ENCODE results near the gene TENM3. TPM values are rescaled to one million over a fixed set of nuclear protein-coding genes. Genes with fewer than 3 reads are reported as not detected.

Gene TENM3
- total and polyA plus RNA-seq, 12 donors: 2.6 to 54.4 (median 42.8) TPM

DNA sequence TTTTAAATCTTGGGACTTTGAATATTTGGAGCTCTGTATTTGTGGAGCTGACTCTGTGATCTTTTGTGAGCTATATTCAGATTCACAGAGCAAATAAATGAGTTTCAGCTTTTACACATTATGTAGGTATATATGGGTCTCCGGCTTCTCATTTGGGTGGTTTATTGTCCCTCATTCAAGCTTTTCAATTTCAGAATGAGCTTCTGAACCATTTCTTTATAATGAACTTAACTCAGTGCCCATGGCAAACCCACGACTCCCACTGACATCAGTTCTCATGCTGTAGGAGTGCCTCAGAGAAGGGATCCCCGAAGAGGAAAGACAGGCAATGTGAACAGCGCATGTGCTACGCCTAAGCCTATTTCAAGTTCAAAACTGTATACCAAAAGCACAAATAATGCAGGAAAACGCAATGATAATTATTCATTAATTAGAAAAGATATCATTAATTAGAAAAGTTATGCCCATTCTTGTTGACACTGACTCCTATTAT is 517.4 kb downstream of the TENM3 start:
- no peak for DNase-seq
- Histone ChIP-seq H3K9me3 (replicated peaks in 1 of 3) (no peaks in the 10 kb centered on the region), H3K27me3 (no peaks in the 10 kb centered on the region), H3K4me1 (replicated peaks in 1 of 2) (no peaks in the 10 kb centered on the region), H3K27ac (no peak overlapping the region), H3K36me3 (replicated peaks in 1 of 2) (no peaks in the 10 kb centered on the region), H3K4me3 (no peak overlapping the region)
- intact Hi-C loops (cut with DNase I): no loop called here
- 88 to 93% (median 90%) methylated on average over 6 of the region's 6 CpGs for WGBS, 4 donors
- no peak for TF ChIP-seq POLR2A (IDR thresholded peaks at IDR 0.05)
- TF ChIP-seq, protein P1, sequence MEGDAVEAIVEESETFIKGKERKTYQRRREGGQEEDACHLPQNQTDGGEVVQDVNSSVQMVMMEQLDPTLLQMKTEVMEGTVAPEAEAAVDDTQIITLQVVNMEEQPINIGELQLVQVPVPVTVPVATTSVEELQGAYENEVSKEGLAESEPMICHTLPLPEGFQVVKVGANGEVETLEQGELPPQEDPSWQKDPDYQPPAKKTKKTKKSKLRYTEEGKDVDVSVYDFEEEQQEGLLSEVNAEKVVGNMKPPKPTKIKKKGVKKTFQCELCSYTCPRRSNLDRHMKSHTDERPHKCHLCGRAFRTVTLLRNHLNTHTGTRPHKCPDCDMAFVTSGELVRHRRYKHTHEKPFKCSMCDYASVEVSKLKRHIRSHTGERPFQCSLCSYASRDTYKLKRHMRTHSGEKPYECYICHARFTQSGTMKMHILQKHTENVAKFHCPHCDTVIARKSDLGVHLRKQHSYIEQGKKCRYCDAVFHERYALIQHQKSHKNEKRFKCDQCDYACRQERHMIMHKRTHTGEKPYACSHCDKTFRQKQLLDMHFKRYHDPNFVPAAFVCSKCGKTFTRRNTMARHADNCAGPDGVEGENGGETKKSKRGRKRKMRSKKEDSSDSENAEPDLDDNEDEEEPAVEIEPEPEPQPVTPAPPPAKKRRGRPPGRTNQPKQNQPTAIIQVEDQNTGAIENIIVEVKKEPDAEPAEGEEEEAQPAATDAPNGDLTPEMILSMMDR (IDR thresholded peaks at IDR 0.05): no peak

DNA sequence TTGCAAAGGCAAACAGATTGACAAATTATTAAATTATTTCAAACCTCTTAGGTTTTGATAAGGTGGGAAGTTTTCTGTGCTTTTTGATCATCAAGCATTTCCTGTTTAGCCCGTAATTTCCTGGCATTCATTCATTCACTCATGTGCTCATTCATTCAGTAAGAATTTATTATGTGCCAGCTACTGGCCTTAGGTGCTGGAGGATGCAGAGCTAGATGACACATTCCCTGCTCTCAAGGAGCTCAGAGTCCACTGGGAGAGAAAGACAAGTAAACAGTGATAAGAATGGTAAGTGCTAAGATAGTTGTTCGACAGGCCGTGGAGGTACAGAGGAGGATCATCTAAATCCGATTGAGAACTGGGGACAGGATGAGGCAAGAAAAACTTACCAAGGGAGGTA is 520.9 kb downstream of the TENM3 start:
- intact Hi-C loops (cut with DNase I): no loop called here
- Histone ChIP-seq H3K27me3 (no peaks in the 10 kb centered on the region), H3K4me1 (replicated peaks in 1 of 2) (no peaks in the 10 kb centered on the region), H3K27ac (no peak overlapping the region), H3K9me3 (replicated peaks in 1 of 3) (no peaks in the 10 kb centered on the region), H3K4me3 (no peak overlapping the region), H3K36me3 (replicated peaks in 1 of 2) (no peaks in the 10 kb centered on the region)
- TF ChIP-seq POLR2A (IDR thresholded peaks at IDR 0.05): no peak
- TF ChIP-seq, protein P1 (IDR thresholded peaks at IDR 0.05): no peak
- WGBS, 4 donors: 80 to 93% (median 89%) methylated on average over 4 of the region's 4 CpGs
- DNase-seq: no peak

DNA sequence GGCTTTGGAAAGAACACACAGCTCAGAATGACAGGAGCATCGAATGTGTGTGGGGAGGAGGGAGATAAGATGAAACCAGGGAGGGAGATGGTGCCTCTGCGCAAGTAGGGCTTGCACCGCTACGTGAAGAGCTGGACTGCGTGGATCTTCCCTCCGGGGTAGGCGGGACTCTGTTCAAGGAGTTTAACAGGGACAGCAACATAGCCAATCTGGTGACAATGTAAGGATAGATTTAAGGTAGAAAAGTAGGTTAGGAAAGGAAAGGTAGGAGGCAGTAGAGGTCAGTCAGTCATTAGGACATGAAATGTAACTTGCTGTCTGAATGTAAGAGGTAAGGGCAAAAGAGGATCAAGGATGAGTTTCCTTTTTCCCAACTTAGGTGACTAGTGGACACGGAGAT is 521.4 kb downstream of the TENM3 start:
- TF ChIP-seq POLR2A (IDR thresholded peaks at IDR 0.05): no peak
- TF ChIP-seq, protein P1 (IDR thresholded peaks at IDR 0.05): no peak
- WGBS, 4 donors: 87 to 97% (median 89%) methylated on average over 8 of the region's 8 CpGs
- no peaks in the 10 kb centered on the region for H3K27me3 ChIP-seq
- no peak overlapping the region for H3K4me3 ChIP-seq
- H3K4me1 ChIP-seq (replicated peaks in 1 of 2): no peaks in the 10 kb centered on the region
- H3K36me3 ChIP-seq (replicated peaks in 1 of 2): no peaks in the 10 kb centered on the region
- no peak overlapping the region for H3K27ac ChIP-seq
- no peaks in the 10 kb centered on the region for H3K9me3 ChIP-seq (replicated peaks in 1 of 3)
- DNase-seq: no peak
- intact Hi-C loops (cut with DNase I): no loop called here

DNA sequence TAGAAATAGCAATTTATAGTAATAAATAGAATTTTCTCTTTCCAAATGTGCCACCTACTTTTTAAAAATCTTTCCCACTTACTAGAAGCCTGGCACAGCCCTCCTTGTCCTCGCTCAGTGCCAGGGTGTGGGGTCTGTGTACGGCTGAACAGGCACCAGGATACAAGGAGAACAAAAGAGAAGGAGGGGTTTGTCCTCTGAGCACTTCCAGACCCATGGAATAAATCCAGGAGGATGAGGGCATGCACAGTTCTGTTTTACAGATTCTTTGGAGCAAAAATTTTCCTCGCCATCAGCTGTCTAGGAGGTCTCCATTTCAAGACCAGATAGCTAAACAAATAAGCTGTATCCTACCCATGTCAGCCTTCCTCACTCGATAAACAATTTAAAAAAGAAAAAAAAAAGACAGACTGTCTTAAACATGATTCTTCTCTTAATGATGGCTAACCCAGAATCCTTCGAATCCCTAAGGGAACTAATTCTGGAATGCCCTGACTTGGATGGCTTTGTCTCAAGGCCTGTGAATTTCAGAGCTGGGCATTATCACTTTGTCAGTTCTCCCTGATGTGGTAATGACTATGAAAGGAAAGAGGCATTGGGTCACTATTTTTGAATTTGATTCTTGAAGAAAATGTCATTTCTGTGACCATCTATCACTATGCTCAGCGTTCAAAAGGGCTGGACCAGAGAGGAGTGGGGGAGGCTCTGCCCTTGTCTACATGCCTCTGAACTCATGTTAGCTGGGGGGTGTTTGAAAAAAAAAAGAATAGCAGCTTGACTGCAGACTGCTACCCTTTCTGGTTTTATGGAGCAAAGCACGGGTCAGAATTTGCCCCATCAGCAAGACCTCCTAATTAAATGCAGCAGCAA is 523.0 kb downstream of the TENM3 start:
- WGBS, 4 donors: 84 to 88% (median 85%) methylated on average over 7 of the region's 7 CpGs
- TF ChIP-seq POLR2A (IDR thresholded peaks at IDR 0.05): no peak
- Histone ChIP-seq H3K27ac (no peak overlapping the region), H3K27me3 (no peaks in the 10 kb centered on the region), H3K4me1 (replicated peaks in 1 of 2) (no peaks in the 10 kb centered on the region), H3K36me3 (replicated peaks in 1 of 2) (no peaks in the 10 kb centered on the region), H3K4me3 (no peak overlapping the region), H3K9me3 (replicated peaks in 1 of 3) (no peaks in the 10 kb centered on the region)
- no peak for DNase-seq
- intact Hi-C loops (cut with DNase I): no loop called here

DNA sequence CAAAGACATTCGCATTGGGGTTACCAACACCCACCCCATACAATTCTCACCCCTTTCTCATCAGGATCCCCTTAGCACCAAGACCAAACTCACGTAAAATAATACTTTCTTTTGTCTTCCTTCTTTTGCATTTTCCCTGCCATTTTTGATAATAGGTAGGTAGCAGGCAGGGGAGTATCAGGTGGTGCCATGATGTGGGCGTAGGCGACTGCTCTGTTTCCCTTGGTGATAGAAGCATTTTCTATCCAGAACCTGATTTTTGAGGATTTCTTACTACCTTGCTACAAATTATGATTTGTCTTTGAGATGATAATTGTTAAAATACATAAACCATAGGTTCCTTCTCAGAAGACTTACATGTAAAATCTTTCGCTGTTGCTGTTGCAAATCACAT is 523.7 kb downstream of the TENM3 start:
- H3K27me3 ChIP-seq: no peaks in the 10 kb centered on the region
- no peaks in the 10 kb centered on the region for H3K9me3 ChIP-seq (replicated peaks in 1 of 3)
- intact Hi-C loops (cut with DNase I): no loop called here
- TF ChIP-seq, protein P1 (IDR thresholded peaks at IDR 0.05): no peak
- TF ChIP-seq POLR2A (IDR thresholded peaks at IDR 0.05): no peak
- H3K27ac ChIP-seq: no peak overlapping the region
- H3K36me3 ChIP-seq (replicated peaks in 1 of 2): no peaks in the 10 kb centered on the region
- H3K4me3 ChIP-seq: no peak overlapping the region
- DNase-seq: no peak
- H3K4me1 ChIP-seq (replicated peaks in 1 of 2): no peaks in the 10 kb centered on the region
- WGBS, 4 donors: 96% methylated on average over 5 of the region's 5 CpGs

All from adrenal gland (tissue), 12 donors.